Measurements from ENCODE around the gene TPM4. TPM values are rescaled to one million over a fixed set of nuclear protein-coding genes. Genes with fewer than 3 reads are reported as not detected.
A peak's percentile ranks its signal among the peaks of the same experiment; 100 is the strongest.

Gene TPM4
- total and polyA plus RNA-seq, 2 of the 8 experiments (the other 6 are each of a cell fraction or from before 2014, with no cell fraction given): 160 to 359 TPM

DNA sequence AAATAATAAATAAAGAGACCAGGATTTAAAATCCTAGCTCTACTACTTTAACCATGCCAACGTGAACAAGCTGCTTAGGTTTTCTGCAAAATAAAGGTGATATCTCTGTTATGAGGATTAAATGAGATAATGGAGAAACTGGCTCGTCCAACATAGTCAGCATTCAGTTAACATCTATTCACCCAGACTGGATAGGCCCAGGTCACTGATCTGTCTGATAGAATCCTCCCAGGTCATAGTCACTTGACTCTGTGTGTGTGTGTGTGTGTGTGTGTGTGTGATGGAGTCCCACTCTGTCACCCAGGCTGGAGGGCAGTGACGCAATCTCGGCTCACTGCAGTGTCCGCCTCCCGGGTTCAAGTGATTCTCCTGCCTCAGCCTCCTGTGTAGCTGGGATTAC is 22.5 kb downstream of the TPM4 start:
- CTCF ChIA-PET (ENCODE audit: partially characterized antibody): interaction anchor here (0.9 to 1.7 kb wide), 4 partner anchors 10 to 81 kb away, joined by 3 to 6 read pairs (median 4); no protein-coding TSS in a partner anchor

More for the DNA sequence above, 22.5 kb downstream of the TPM4 start:
- no peak overlapping the region for H4K5ac ChIP-seq (ENCODE audit: insufficient read length, low read depth, low read length)
- 99% methylated on average over 6 of the region's 6 CpGs; no CpG with 5 or more reads in 1 of the 2 experiments for WGBS, 2 experiments (ENCODE audit: extremely low coverage in 1 of 2, insufficient coverage in 1 of 2, insufficient read length in 1 of 2, insufficient replicate concordance in 2 of 2, low coverage in 1 of 2, low lambda C conversion rate in 2 of 2, missing lambda C conversion rate in 1 of 2)
- POLR2A ChIA-PET (ENCODE audit: partially characterized antibody): interaction anchor here (4.0 to 37.0 kb wide), 2 partner anchors 9 to 18 kb away, joined by 20 to 582 read pairs; partner anchors contain the start of gene TPM4
- no peak overlapping the region for H3K18ac ChIP-seq (ENCODE audit: extremely low read depth, low read length)
- H4K8ac ChIP-seq (ENCODE audit: extremely low read depth, insufficient read depth, low read length): no peak overlapping the region
- no peak overlapping the region for H2BK5ac ChIP-seq (ENCODE audit: low read depth, low read length)
- H3K9me3 ChIP-seq (ENCODE audit: insufficient read depth in 2 of 2, low read depth in 1 of 2, low read length in 1 of 2): no peaks in the 10 kb centered on the region
- H3K4me1 ChIP-seq (replicated peaks in 1 of 4; ENCODE audit: control insufficient read depth in 3 of 4, insufficient read depth in 4 of 4, low read length in 3 of 4): no peaks in the 10 kb centered on the region
- H2BK12ac ChIP-seq (ENCODE audit: low read depth, low read length): no peak overlapping the region
- H2BK20ac ChIP-seq (ENCODE audit: low read length): no peak overlapping the region
- TF ChIP-seq POLR2A (IDR thresholded peaks at IDR 0.05; ENCODE audit: control extremely low read depth in 1 of 2, low read depth in 2 of 2, low read length in 2 of 2) (0 out of 3 replicates have a peak, but pooled peaks of 1 of the 2 experiments have one; percentile 26), CBX8 (IDR thresholded peaks at IDR 0.05; ENCODE audit: borderline replicate concordance, low read depth, low read length) (no peak), POLR2AphosphoS5 (IDR thresholded peaks at IDR 0.05; ENCODE audit: low read depth, low read length) (peak; percentile 23; the same call in 1 of the 2 replicates), FOSL1 (IDR thresholded peaks at IDR 0.05; ENCODE audit: insufficient read depth, low read depth, low read length) (no peak)
- TF ChIP-seq, protein P1, sequence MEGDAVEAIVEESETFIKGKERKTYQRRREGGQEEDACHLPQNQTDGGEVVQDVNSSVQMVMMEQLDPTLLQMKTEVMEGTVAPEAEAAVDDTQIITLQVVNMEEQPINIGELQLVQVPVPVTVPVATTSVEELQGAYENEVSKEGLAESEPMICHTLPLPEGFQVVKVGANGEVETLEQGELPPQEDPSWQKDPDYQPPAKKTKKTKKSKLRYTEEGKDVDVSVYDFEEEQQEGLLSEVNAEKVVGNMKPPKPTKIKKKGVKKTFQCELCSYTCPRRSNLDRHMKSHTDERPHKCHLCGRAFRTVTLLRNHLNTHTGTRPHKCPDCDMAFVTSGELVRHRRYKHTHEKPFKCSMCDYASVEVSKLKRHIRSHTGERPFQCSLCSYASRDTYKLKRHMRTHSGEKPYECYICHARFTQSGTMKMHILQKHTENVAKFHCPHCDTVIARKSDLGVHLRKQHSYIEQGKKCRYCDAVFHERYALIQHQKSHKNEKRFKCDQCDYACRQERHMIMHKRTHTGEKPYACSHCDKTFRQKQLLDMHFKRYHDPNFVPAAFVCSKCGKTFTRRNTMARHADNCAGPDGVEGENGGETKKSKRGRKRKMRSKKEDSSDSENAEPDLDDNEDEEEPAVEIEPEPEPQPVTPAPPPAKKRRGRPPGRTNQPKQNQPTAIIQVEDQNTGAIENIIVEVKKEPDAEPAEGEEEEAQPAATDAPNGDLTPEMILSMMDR (IDR thresholded peaks at IDR 0.05; ENCODE audit: control extremely low read depth in 1 of 3, insufficient read depth in 1 of 3, low read depth in 1 of 3, low read length in 3 of 3): no peak
- no peak overlapping the region for H3K4me3 ChIP-seq (ENCODE audit: extremely low read depth in 1 of 4, insufficient read depth in 2 of 4, low read depth in 3 of 4, low read length in 4 of 4)
- H3K27me3 ChIP-seq (replicated peaks in 1 of 4; ENCODE audit: control insufficient read depth in 3 of 4, extremely low read depth in 1 of 4, insufficient read depth in 3 of 4, low read length in 3 of 4): no peaks in the 10 kb centered on the region
- no peak overlapping the region for H2BK15ac ChIP-seq (ENCODE audit: low read length)
- peaks cover 19 to 84% (median 64%) of the 10 kb centered on the region in 4 experiments for H3K36me3 ChIP-seq (ENCODE audit: control insufficient read depth in 2 of 4, insufficient read depth in 4 of 4, low read length in 3 of 4)
- H2AK5ac ChIP-seq (ENCODE audit: low read depth, low read length): no peak overlapping the region
- no peak overlapping the region for H3K4me2 ChIP-seq (ENCODE audit: insufficient read depth in 1 of 2, low read depth in 2 of 2, low read length in 2 of 2)
- no peak overlapping the region for H3K23ac ChIP-seq (ENCODE audit: insufficient read length)
- no peaks in the 10 kb centered on the region; the same call in 1 of the 2 replicates for H3K23me2 ChIP-seq (ENCODE audit: low read depth, low read length)
- no peak overlapping the region for H2BK120ac ChIP-seq (replicated peaks; ENCODE audit: low read depth, low read length)
- no peak overlapping the region for H3K4ac ChIP-seq (replicated peaks; ENCODE audit: insufficient read length, low read depth, low read length)
- H4K91ac ChIP-seq (replicated peaks; ENCODE audit: insufficient read length, low read length): no peak overlapping the region
- no peaks in the 10 kb centered on the region for H3K79me2 ChIP-seq (ENCODE audit: control insufficient read depth in 1 of 2, insufficient read depth in 2 of 2, low read length in 2 of 2)
- no peak overlapping the region for H3K56ac ChIP-seq (replicated peaks; ENCODE audit: insufficient read length, low read depth, low read length)
- H3K27ac ChIP-seq (ENCODE audit: low read depth, low read length): no peak overlapping the region
- peaks cover 0 to 2% of the 10 kb centered on the region in 2 experiments for H4K20me1 ChIP-seq (replicated peaks in 1 of 2; ENCODE audit: control insufficient read depth in 1 of 2, insufficient read depth in 2 of 2, low read length in 2 of 2)
- no peak overlapping the region for H3K14ac ChIP-seq (ENCODE audit: insufficient read length)
- H2AFZ ChIP-seq (ENCODE audit: low read length): no peak overlapping the region
- DNase-seq (ENCODE audit: low read depth in 1 of 2, low spot score in 2 of 2) (no peak), FAIRE-seq (no peak)
- no peaks in the 10 kb centered on the region for H3K79me1 ChIP-seq (ENCODE audit: low read depth, low read length)
- no peak overlapping the region for H3K9ac ChIP-seq (replicated peaks in 1 of 4; ENCODE audit: extremely low read depth in 1 of 4, low read depth in 3 of 4, low read length in 3 of 4)
